Coronary artery (tissue), 2 donors: ENCODE measurements around the gene TMED10.
A peak's percentile ranks its signal among the peaks of the same experiment; 100 is the strongest.

ENCODE experiments used
- DNase-seq: peaks from one replicate; pipeline ENCODE4 v3.0.0-alpha.2; 2017; ENCODE audit warnings: low spot score
- H3K27ac ChIP-seq, 2 donors: fragments of 200-600 bp; sonication (generic); one replicate each; pipeline ENCODE4 v1.5.1; 2016 to 2019
- H3K4me3 ChIP-seq: fragments of 200-600 bp; sonication (generic); 2 replicates; pipeline ENCODE4 v1.5.1; 2016; ENCODE audit warnings: mild to moderate bottlenecking, moderate library complexity
- TF ChIP-seq, protein P1 (sequence below): fragments of 200-600 bp; sonication (generic); IDR thresholded peaks from one replicate; pipeline ENCODE4 v1.5.1; 2019; ENCODE audit warnings: antibody characterized with exemption

Gene TMED10

DNA sequence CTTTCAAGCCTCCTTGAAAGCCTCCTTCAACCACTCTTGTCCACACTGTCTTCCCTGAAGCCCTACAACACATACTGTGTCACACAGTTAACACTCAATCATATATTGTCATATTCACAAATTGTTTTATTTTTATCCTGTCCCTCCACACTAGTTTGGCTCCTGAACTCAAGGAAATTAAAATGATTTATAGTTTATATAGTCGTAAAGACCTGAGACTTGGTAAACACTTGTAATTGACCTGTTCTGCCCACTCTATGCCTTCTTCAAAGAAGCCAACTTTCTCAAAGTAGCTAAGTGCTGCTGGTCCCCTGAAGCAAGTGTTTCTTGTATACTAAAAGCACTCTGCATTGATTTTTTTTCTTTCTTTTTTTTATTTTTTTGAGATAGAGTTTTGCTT, 33.9 kb downstream of the TMED10 start:
- Histone ChIP-seq H3K27ac (peak overlapping the region in 1 of 2 donors; percentile 14), H3K4me3 (no peak overlapping the region)
- TF ChIP-seq, protein P1, sequence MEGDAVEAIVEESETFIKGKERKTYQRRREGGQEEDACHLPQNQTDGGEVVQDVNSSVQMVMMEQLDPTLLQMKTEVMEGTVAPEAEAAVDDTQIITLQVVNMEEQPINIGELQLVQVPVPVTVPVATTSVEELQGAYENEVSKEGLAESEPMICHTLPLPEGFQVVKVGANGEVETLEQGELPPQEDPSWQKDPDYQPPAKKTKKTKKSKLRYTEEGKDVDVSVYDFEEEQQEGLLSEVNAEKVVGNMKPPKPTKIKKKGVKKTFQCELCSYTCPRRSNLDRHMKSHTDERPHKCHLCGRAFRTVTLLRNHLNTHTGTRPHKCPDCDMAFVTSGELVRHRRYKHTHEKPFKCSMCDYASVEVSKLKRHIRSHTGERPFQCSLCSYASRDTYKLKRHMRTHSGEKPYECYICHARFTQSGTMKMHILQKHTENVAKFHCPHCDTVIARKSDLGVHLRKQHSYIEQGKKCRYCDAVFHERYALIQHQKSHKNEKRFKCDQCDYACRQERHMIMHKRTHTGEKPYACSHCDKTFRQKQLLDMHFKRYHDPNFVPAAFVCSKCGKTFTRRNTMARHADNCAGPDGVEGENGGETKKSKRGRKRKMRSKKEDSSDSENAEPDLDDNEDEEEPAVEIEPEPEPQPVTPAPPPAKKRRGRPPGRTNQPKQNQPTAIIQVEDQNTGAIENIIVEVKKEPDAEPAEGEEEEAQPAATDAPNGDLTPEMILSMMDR = no peak
- DNase-seq = no peak

DNA sequence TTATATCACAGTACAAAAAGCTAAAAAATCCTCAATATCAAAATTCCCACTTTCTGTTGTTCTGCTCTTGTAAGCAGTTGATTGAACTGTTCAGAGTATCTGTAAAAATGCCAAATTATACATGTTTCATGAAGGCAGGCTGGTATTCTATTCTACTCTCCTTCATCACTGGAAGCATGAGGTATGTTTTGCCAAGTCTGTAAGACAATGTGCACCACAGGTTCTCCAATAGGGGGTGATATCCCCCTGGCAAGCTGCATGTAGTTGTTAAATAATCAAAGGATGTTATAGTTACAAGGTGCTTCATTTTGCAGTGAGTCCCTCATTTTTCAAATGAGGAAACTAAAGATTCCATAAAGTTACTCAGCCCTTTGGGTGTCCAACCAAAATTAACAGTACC, 34.4 kb downstream of the TMED10 start:
- DNase-seq = no peak
- Histone ChIP-seq H3K4me3 (no peak overlapping the region), H3K27ac (peak overlapping the region in 1 of 2 donors; percentile 14)
- TF ChIP-seq, protein P1 = no peak

DNA sequence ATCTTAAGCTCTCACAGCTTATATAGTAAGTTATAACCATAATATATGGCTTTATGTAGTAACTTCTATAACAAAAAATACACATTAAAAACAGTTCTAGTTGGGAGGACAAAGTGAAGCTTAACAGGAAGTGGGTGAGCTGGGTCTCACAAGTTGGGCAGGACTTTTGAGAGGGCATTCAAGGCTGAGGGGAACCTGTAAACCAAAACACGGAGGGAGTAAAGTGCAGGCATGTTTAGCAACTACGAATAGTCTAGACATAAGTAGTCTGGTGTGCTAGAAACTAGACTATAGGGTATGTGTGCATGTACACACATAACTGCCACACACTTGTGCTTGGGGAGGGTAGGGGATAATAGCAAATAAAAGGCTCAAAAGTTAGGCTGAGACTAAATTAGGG, 35.4 kb downstream of the TMED10 start:
- DNase-seq = no peak
- H3K27ac ChIP-seq = peak overlapping the region in 1 of 2 donors; percentile 14

DNA sequence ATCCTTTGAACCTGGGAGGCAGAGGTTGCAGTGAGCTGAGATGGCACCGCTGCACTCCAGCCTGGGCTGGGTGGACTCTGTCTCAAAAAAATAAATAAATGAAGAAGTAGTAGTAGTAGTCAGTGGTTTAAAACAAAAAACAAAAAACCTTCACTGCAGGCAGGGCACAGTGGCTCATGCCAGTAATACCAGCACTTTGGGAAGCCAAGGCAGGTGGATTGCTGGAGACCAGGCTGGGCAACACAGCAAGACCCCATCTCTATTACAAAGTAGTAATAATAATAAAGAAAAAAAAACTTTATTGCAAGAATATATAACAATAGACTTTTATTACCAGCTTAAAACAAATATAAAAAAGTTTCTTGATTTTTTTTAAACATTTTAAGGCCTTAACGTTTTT, 35.8 kb downstream of the TMED10 start:
- Histone ChIP-seq H3K4me3 (no peak overlapping the region), H3K27ac (no peak overlapping the region)
- TF ChIP-seq, protein P1 = no peak
- no peak for DNase-seq

More for the DNA sequence above, 35.4 kb downstream of the TMED10 start:
- no peak overlapping the region for H3K4me3 ChIP-seq
- TF ChIP-seq, protein P1 = no peak

DNA sequence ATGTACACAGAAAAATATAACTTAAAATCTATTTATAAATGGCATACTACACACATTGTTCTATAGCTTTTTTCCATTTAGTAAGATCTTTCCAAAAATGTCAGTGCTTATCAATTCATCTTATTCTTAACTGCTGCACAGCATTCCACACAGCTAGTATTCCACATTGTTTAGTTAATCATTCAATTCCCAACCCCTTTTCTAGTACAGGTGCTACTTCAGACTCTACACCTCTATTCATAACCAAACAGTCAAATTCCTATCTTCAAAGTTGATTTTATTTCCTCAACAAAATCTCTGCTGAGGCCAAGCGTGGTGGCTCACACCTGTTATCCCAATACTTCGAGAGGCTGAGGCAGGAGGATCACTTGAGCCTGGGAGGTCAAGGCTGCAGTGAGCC, 37.2 kb downstream of the TMED10 start:
- no peak for DNase-seq
- Histone ChIP-seq H3K4me3 (no peak overlapping the region), H3K27ac (peak overlapping the region in 1 of 2 donors; percentile 0)
- TF ChIP-seq, protein P1 = no peak

DNA sequence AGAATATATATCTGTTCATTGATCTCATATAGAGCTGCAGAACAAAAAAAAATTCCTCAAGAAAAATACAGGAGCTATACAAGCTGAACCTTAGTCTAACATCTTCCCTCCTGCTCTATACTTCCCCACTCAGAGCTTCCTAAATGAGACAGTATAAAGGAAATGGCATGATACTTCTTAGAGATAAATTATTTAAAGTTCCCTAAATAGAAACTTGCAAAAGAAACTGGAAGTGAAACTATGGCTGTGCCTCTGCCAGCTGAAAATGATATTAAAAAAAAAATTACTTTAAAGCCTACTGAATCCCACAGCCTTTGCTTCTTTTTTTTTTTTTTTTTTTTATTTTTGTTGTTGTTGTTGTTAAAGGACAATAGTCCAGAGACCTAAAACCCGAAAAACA, 37.9 kb downstream of the TMED10 start:
- TF ChIP-seq, protein P1 = no peak
- Histone ChIP-seq H3K27ac (peak overlapping the region; percentile 30 to 31), H3K4me3 (no peak overlapping the region)
- no peak for DNase-seq

DNA sequence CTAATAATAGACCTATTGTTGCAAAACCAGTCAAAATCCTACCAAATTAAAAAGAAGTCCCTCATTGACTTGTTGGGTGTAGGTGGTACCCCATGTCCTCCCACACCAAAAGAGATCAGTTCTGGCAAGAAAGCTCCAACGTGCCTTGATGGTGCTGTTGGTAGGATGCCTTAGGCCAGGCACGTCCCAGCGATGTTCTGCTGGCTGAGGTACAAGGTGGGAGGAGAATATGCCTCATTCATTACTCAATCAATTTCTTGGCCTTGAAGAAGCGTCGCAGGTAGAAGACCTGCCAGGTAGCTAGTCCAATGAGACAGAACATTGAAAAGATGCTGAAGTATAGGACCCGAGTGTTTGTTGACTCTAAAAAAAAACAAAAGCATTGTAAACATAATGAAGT, 41.8 kb downstream of the TMED10 start:
- no peak for DNase-seq
- TF ChIP-seq, protein P1 = no peak
- H3K27ac ChIP-seq = no peak overlapping the region
- H3K4me3 ChIP-seq = no peak overlapping the region
